Prostate gland (tissue), 2 donors: ENCODE measurements around the gene NOL3. TPM values are rescaled to one million over a fixed set of nuclear protein-coding genes. Genes with fewer than 3 reads are reported as not detected.

ENCODE experiments used
- DNase-seq: peaks from one replicate; pipeline ENCODE4 v3.0.0-alpha.2; 2019; ENCODE audit warnings: low spot score
- H3K27ac ChIP-seq, 2 donors: fragments of 200-600 bp; sonication (generic); 2 replicates each; pipeline ENCODE4 v1.5.1; 2017 to 2019
- H3K27me3 ChIP-seq: fragments of 200-600 bp; sonication (generic); replicated peaks from 2 replicates; pipeline ENCODE4 v1.5.1; 2019; ENCODE audit not compliant: insufficient read depth
- H3K36me3 ChIP-seq, 2 donors: fragments of 200-600 bp; sonication (generic); 1 replicate in 1 of 2; 2 replicates in 1 of 2; pipeline versions ENCODE4 v1.5.1 to v1.8.1; 2017 to 2019
- H3K4me1 ChIP-seq: fragments of 200-600 bp; sonication (generic); replicated peaks from 2 replicates; pipeline ENCODE4 v1.5.1; 2019
- H3K4me3 ChIP-seq, 2 donors: fragments of 200-600 bp; sonication (generic); 2 replicates each; pipeline ENCODE4 v1.5.1; 2017 to 2019
- H3K9me3 ChIP-seq: fragments of 200-600 bp; sonication (generic); 2 replicates; pipeline ENCODE4 v1.5.1; 2017
- CTCF ChIP-seq, 4 experiments: fragments of 200-600 bp in 2 of 4; fragments of 450-650 bp in 2 of 4; sonication (generic) in 2 of 4; IDR thresholded peaks; 1 replicate in 3 of 4; 2 replicates in 1 of 4; pipeline ENCODE4 v1.5.1; 2016 to 2019; ENCODE audit warnings: antibody characterized with exemption in 4 of 4, mild to moderate bottlenecking in 2 of 4, moderate library complexity in 2 of 4
- POLR2A ChIP-seq: fragments of 450-650 bp; IDR thresholded peaks from one replicate; pipeline ENCODE4 v1.6.1; 2016; ENCODE audit warnings: antibody characterized with exemption, mild to moderate bottlenecking
- POLR2AphosphoS5 ChIP-seq: sonication (generic); formaldehyde crosslinking; IDR thresholded peaks from one replicate; pipeline ENCODE4 v1.6.1; 2017; ENCODE audit warnings: antibody characterized with exemption
- WGBS: methylation state at CpG from one replicate; pipeline ENCODE4 v1.1.5; 2018; 5-methylcytosine and 5-hydroxymethylcytosine counted together
- intact Hi-C: fragments of 100-400 bp; cut with DNase I; formaldehyde crosslinking; loops from one replicate; pipeline ENCODE4 v1.14.2; 2022
- total RNA-seq, 2 donors: library from RNA; depleted of rRNA; stranded (reverse); fragments of >200 nt; gene quantifications; one replicate each; pipeline ENCODE4 v1.1.0, GENCODE V29; 2016

The NOL3 gene
- total RNA-seq, 2 donors from 2014 or later: 60.8 to 129 TPM

- no peak overlapping the region for H3K27ac ChIP-seq
- no peak for DNase-seq
- H3K36me3 ChIP-seq: peaks cover 14 to 16% of the 10 kb centered on the region in 2 donors
- H3K4me1 ChIP-seq: peaks cover 23% of the 10 kb centered on the region
- no peaks in the 10 kb centered on the region for H3K9me3 ChIP-seq
- TF ChIP-seq POLR2AphosphoS5: no peak
- no peak for TF ChIP-seq CTCF (IDR thresholded peaks at IDR 0.05)
- TF ChIP-seq POLR2A: no peak
- no peak overlapping the region for H3K4me3 ChIP-seq
- intact Hi-C loops: no loop called here
- WGBS: 92% methylated on average over 5 of the region's 6 CpGs
- H3K27me3 ChIP-seq: no peaks in the 10 kb centered on the region
Observed at GRCh38 chr16:67194260-67194659, 23.9 kb downstream of the NOL3 start.

DNA sequence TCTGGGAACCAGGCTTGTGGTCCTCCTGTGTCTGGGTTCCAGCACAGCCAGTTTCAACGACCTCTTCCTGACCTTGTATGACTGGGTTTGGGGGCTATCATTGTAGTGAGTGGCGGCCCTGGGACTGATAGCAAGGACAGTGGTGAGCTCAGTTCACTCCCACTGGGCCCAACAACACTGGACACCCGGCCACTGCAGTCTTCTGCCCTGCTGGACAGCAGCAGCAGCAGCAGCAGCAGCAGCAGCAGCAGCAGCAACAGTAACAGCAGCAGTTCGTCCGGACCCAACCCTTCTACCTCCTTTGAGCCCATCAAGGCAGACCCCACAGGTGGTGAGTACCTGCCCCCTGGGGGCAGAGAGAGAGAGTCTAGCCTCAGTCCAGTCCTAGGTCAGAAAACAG, 25.3 kb downstream of the NOL3 start:
- no peak for DNase-seq
- H3K27ac ChIP-seq: no peak overlapping the region
- whole genome bisulfite sequencing: 82% methylated on average over 5 of the region's 5 CpGs
- H3K27me3 ChIP-seq: no peaks in the 10 kb centered on the region
- H3K36me3 ChIP-seq: peaks cover 14 to 16% of the 10 kb centered on the region in 2 donors
- TF ChIP-seq POLR2AphosphoS5: no peak
- no peak for TF ChIP-seq POLR2A
- TF ChIP-seq CTCF (IDR thresholded peaks at IDR 0.05): no peak
- H3K9me3 ChIP-seq: no peaks in the 10 kb centered on the region
- intact Hi-C loops: no loop called here
- H3K4me1 ChIP-seq: peaks cover 23% of the 10 kb centered on the region
- H3K4me3 ChIP-seq: no peak overlapping the region

DNA sequence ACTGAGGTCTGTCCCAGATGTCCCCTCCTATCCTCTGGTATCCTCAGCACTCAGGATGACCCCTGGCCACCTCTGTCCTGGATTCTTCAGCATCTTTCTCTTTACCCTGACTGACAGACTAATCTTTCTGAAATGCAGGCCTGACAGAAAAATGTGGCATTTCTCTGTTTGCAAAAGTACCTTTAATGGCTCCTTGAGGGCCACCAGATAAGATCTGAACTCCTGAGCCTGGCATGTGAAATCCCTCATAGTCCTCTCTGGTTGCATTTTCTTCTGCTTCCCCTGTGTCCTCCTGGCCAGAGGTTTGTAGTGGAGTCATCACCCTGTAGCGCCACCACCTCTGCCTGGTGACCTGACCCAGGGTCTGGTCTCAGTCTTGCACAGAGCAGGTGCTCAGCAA, 26.5 kb downstream of the NOL3 start:
- intact Hi-C loops: no loop called here
- Histone ChIP-seq H3K4me1 (peaks cover 19% of the 10 kb centered on the region), H3K36me3 (peaks cover 16 to 17% of the 10 kb centered on the region in 2 donors), H3K27me3 (no peaks in the 10 kb centered on the region), H3K27ac (no peak overlapping the region), H3K9me3 (no peaks in the 10 kb centered on the region), H3K4me3 (no peak overlapping the region)
- no peak for DNase-seq
- 85% methylated on average over 1 of the region's 1 CpG for WGBS
- TF ChIP-seq POLR2AphosphoS5 (no peak), CTCF (IDR thresholded peaks at IDR 0.05) (no peak), POLR2A (no peak)

- intact Hi-C loops: no loop called here
Observed at GRCh38 chr16:67197704-67198103, 27.4 kb downstream of the NOL3 start.

More at GRCh38 chr16:67197704-67198103, 27.4 kb downstream of the NOL3 start:
- no peaks in the 10 kb centered on the region for H3K27me3 ChIP-seq
- peaks cover 17% of the 10 kb centered on the region for H3K4me1 ChIP-seq
- DNase-seq: no peak
- WGBS: 64% methylated on average over 6 of the region's 6 CpGs
- peak overlapping the region in 1 of 2 donors; percentile 63 for H3K27ac ChIP-seq
- TF ChIP-seq CTCF (IDR thresholded peaks at IDR 0.05) (no peak), POLR2AphosphoS5 (no peak), POLR2A (no peak)
- H3K4me3 ChIP-seq: no peak overlapping the region
- no peaks in the 10 kb centered on the region for H3K9me3 ChIP-seq
- peaks cover 16 to 26% of the 10 kb centered on the region in 2 donors for H3K36me3 ChIP-seq
